SIG-M5 (cell line): ENCODE data around the gene EYS.

ENCODE experiments used
- DNase-seq: peaks from one replicate; lab custom pipeline; 2025; lab: John Stamatoyannopoulos, UW

EYS gene

GRCh38 chr6:64238071-64238470 lies 1469.0 kb downstream of the EYS start:
- no peak for DNase-seq

GRCh38 chr6:64233746-64234145 lies 1473.3 kb downstream of the EYS start:
- DNase-seq, result no peak

GRCh38 chr6:64231928-64232327 lies 1475.1 kb downstream of the EYS start:
- no peak for DNase-seq

GRCh38 chr6:64230530-64230929 lies 1476.5 kb downstream of the EYS start:
- no peak for DNase-seq

GRCh38 chr6:64227863-64228262 lies 1479.2 kb downstream of the EYS start:
- no peak for DNase-seq

GRCh38 chr6:64225503-64225902 lies 1481.5 kb downstream of the EYS start:
- no peak for DNase-seq

GRCh38 chr6:64224819-64225218 lies 1482.2 kb downstream of the EYS start:
- DNase-seq, result no peak

- no peak for DNase-seq
These were observed 1485.2 kb downstream of the EYS start for GRCh38 chr6:64221776-64222175.

GRCh38 chr6:64220801-64221200 lies 1486.2 kb downstream of the EYS start:
- no peak for DNase-seq

- no peak for DNase-seq
These were observed 1489.1 kb downstream of the EYS start for GRCh38 chr6:64217721-64218620.

GRCh38 chr6:64214373-64214772 lies 1492.7 kb downstream of the EYS start:
- no peak for DNase-seq

- DNase-seq, result no peak
These were observed 1493.3 kb downstream of the EYS start for GRCh38 chr6:64213697-64214096.

- no peak for DNase-seq
These were observed 1509.8 kb downstream of the EYS start for GRCh38 chr6:64197246-64197645.

- DNase-seq, result no peak
These were observed 1520.4 kb downstream of the EYS start for GRCh38 chr6:64186592-64186991.

GRCh38 chr6:64185621-64186020 lies 1521.4 kb downstream of the EYS start:
- DNase-seq, result no peak

- no peak for DNase-seq
These were observed 1531.7 kb downstream of the EYS start for GRCh38 chr6:64175296-64175695.

GRCh38 chr6:64170316-64170715 lies 1536.7 kb downstream of the EYS start:
- no peak for DNase-seq

- DNase-seq, result no peak
These were observed 1546.5 kb downstream of the EYS start for GRCh38 chr6:64160486-64160885.

GRCh38 chr6:64155063-64155462 lies 1552.0 kb downstream of the EYS start:
- no peak for DNase-seq

GRCh38 chr6:64146876-64147275 lies 1560.2 kb downstream of the EYS start:
- DNase-seq, result no peak

- DNase-seq, result no peak
These were observed 1560.9 kb downstream of the EYS start for GRCh38 chr6:64146094-64146493.

GRCh38 chr6:64145658-64146057 lies 1561.4 kb downstream of the EYS start:
- no peak for DNase-seq

GRCh38 chr6:64143101-64143500 lies 1563.9 kb downstream of the EYS start:
- no peak for DNase-seq

GRCh38 chr6:64141680-64142079 lies 1565.3 kb downstream of the EYS start:
- DNase-seq, result no peak
